BLaER1 treated with 17β-estradiol and CSF1 and Interleukin-3, amounts not matched to agents 10 nM and 100 nM (cell line): Measurements from ENCODE around the gene BCL2L2.
"Not testable (repeated sequence)": the region's sequence is repeated elsewhere in the genome, so short reads cannot be mapped to it uniquely, and the experiment has no call there.

Source experiments
- H3K27ac ChIP-seq, 11 experiments: shearing (Covaris generic); formaldehyde crosslinking; 2 replicates each; pipeline ENCODE4 v1.8.1; 2022
- H3K27me3 ChIP-seq, 11 experiments: shearing (Covaris generic); formaldehyde crosslinking; 2 replicates each; pipeline ENCODE4 v1.8.1; 2022
- H3K36me3 ChIP-seq, 11 experiments: shearing (Covaris generic); formaldehyde crosslinking; 2 replicates each; pipeline ENCODE4 v1.8.1; 2022
- H3K4me1 ChIP-seq, 10 experiments: shearing (Covaris generic); formaldehyde crosslinking; 2 replicates each; pipeline ENCODE4 v1.8.1; 2022
- H3K4me2 ChIP-seq, 11 experiments: shearing (Covaris generic); formaldehyde crosslinking; 2 replicates each; pipeline ENCODE4 v1.8.1; 2022
- H3K4me3 ChIP-seq, 10 experiments: shearing (Covaris generic); formaldehyde crosslinking; 2 replicates each; pipeline ENCODE4 v1.8.1; 2022
- H3K9ac ChIP-seq, 11 experiments: shearing (Covaris generic); formaldehyde crosslinking; 2 replicates each; pipeline ENCODE4 v1.8.1; 2022
- H3K9me3 ChIP-seq, 11 experiments: shearing (Covaris generic); formaldehyde crosslinking; replicated peaks in 1 of 11; 2 replicates each; pipeline ENCODE4 v1.8.1; 2022
- H4K20me1 ChIP-seq, 11 experiments: shearing (Covaris generic); formaldehyde crosslinking; 2 replicates each; pipeline ENCODE4 v1.8.1; 2022
- Cebpa-rat ChIP-seq, 11 experiments: shearing (Covaris generic); IDR thresholded peaks; 2 replicates each; pipeline ENCODE4 v1.8.1; 2022

The BCL2L2 gene

GRCh38 chr14:23320584-23321571 is 14.2 kb downstream of the BCL2L2 start, which contains the start of gene PABPN1:
TSS of gene PABPN1 (plus strand) at chr14:23321457. CDS start at chr14:23321470, 13 bp downstream.
- Histone ChIP-seq H3K9ac (peak within 1 kb of the TSS; percentile 95 to 99 (median 98)), H3K4me3 (peak within 1 kb of the TSS; percentile 70 to 94 (median 91)), H3K4me2 (peak within 1 kb of the TSS; percentile 83 to 99 (median 96)), H4K20me1 (peaks cover 27 to 40% (median 34%) of the 10 kb centered on the region in 11 experiments; a peak in 19 of 22 replicates), H3K27ac (peak within 1 kb of the TSS; percentile 79 to 99 (median 97)), H3K27me3 (no peaks in the 10 kb centered on the region), H3K4me1 (peaks cover 29 to 34% (median 32%) of the 10 kb centered on the region in 10 experiments), H3K36me3 (peaks cover 37 to 68% (median 53%) of the 10 kb centered on the region in 11 experiments), H3K9me3 (peaks cover 0 to 6% (median 0%) of the 10 kb centered on the region in 11 experiments; a peak in 2 of 22 replicates)
- no peak for TF ChIP-seq Cebpa-rat (IDR thresholded peaks at IDR 0.05)

- H3K9me3 ChIP-seq, result peaks cover 0 to 6% (median 0%) of the 10 kb centered on the region in 11 experiments; a peak in 2 of 22 replicates
- H3K9ac ChIP-seq, result peak overlapping the region; percentile 95 to 99 (median 98)
- peak overlapping the region; percentile 83 to 99 (median 96) for H3K4me2 ChIP-seq
- TF ChIP-seq Cebpa-rat (IDR thresholded peaks at IDR 0.05), result no peak
- H4K20me1 ChIP-seq, result peaks cover 27 to 48% (median 43%) of the 10 kb centered on the region in 11 experiments; a peak in 20 of 22 replicates
- H3K27me3 ChIP-seq, result no peaks in the 10 kb centered on the region
- peaks cover 29 to 34% (median 32%) of the 10 kb centered on the region in 10 experiments for H3K4me1 ChIP-seq
- peaks cover 47 to 69% (median 55%) of the 10 kb centered on the region in 11 experiments for H3K36me3 ChIP-seq
- H3K4me3 ChIP-seq, result peak overlapping the region; percentile 70 to 94 (median 91)
- peak overlapping the region; percentile 79 to 99 (median 97) for H3K27ac ChIP-seq
Observed at GRCh38 chr14:23321572-23322547, 15.2 kb downstream of the BCL2L2 start.

GRCh38 chr14:23322568-23323517 is 16.2 kb downstream of the BCL2L2 start:
- Histone ChIP-seq H3K4me1 (peaks cover 29 to 41% (median 32%) of the 10 kb centered on the region in 10 experiments), H3K27me3 (no peaks in the 10 kb centered on the region), H3K27ac (peak overlapping the region; percentile 79 to 99 (median 97)), H3K9me3 (peaks cover 0 to 6% (median 0%) of the 10 kb centered on the region in 11 experiments; a peak in 2 of 22 replicates), H3K4me2 (peak overlapping the region; percentile 83 to 99 (median 96)), H3K9ac (peak overlapping the region; percentile 95 to 99 (median 98)), H3K4me3 (peak overlapping the region; percentile 70 to 94 (median 91)), H4K20me1 (peaks cover 27 to 55% (median 47%) of the 10 kb centered on the region in 11 experiments; a peak in 20 of 22 replicates), H3K36me3 (peaks cover 45 to 60% (median 53%) of the 10 kb centered on the region in 11 experiments)
- TF ChIP-seq Cebpa-rat (IDR thresholded peaks at IDR 0.05), result no peak

GRCh38 chr14:23323838-23324454 is 17.3 kb downstream of the BCL2L2 start:
- peak overlapping the region; percentile 83 to 99 (median 96); a peak in 21 of 22 replicates for H3K4me2 ChIP-seq
- peaks cover 44 to 58% (median 53%) of the 10 kb centered on the region in 11 experiments for H3K36me3 ChIP-seq

GRCh38 chr14:23324455-23324846 is 17.8 kb downstream of the BCL2L2 start:
- H3K27ac ChIP-seq, result 0 out of 22 replicates have a peak overlapping the region, but pooled peaks of 1 of the 11 experiments have one; percentile 11
- peaks cover 31 to 46% (median 33%) of the 10 kb centered on the region in 10 experiments for H3K4me1 ChIP-seq
- peak overlapping the region in 9 of 11 experiments; percentile 83 to 98 (median 96); a peak in 14 of 22 replicates for H3K4me2 ChIP-seq
- H4K20me1 ChIP-seq, result peaks cover 27 to 55% (median 47%) of the 10 kb centered on the region in 11 experiments; a peak in 20 of 22 replicates
- no peak for TF ChIP-seq Cebpa-rat (IDR thresholded peaks at IDR 0.05)
- H3K4me3 ChIP-seq, result peak overlapping the region in 1 of 10 experiments; percentile 94; a peak in 1 of 20 replicates
- H3K9me3 ChIP-seq, result peaks cover 0 to 6% (median 0%) of the 10 kb centered on the region in 11 experiments; a peak in 2 of 22 replicates
- H3K36me3 ChIP-seq, result peaks cover 40 to 53% (median 49%) of the 10 kb centered on the region in 11 experiments
- peak overlapping the region in 9 of 11 experiments; percentile 26 to 99 (median 43); a peak in 13 of 22 replicates for H3K9ac ChIP-seq
- H3K27me3 ChIP-seq, result no peaks in the 10 kb centered on the region

More at GRCh38 chr14:23323838-23324454, 17.3 kb downstream of the BCL2L2 start:
- TF ChIP-seq Cebpa-rat (IDR thresholded peaks at IDR 0.05), result no peak
- H3K4me3 ChIP-seq, result peak overlapping the region in 6 of 10 experiments; percentile 35 to 94 (median 88); a peak in 8 of 20 replicates
- peaks cover 29 to 42% (median 33%) of the 10 kb centered on the region in 10 experiments for H3K4me1 ChIP-seq
- 0 out of 22 replicates have a peak overlapping the region, but pooled peaks of 1 of the 11 experiments have one; percentile 11 for H3K27ac ChIP-seq
- H4K20me1 ChIP-seq, result peaks cover 27 to 55% (median 47%) of the 10 kb centered on the region in 11 experiments; a peak in 20 of 22 replicates
- no peaks in the 10 kb centered on the region for H3K27me3 ChIP-seq
- peak overlapping the region in 8 of 11 experiments; percentile 34 to 99 (median 99); a peak in 14 of 22 replicates for H3K9ac ChIP-seq
- peaks cover 0 to 6% (median 0%) of the 10 kb centered on the region in 11 experiments; a peak in 2 of 22 replicates for H3K9me3 ChIP-seq

- Histone ChIP-seq H3K36me3 (peaks cover 35 to 49% (median 45%) of the 10 kb centered on the region in 11 experiments), H4K20me1 (peaks cover 27 to 55% (median 47%) of the 10 kb centered on the region in 11 experiments; a peak in 20 of 22 replicates), H3K9ac (peak overlapping the region in 7 of 11 experiments; percentile 26 to 99 (median 45); a peak in 9 of 22 replicates), H3K4me2 (peak overlapping the region in 5 of 11 experiments; percentile 86 to 98 (median 96); a peak in 5 of 22 replicates), H3K4me1 (peaks cover 31 to 44% (median 31%) of the 10 kb centered on the region in 10 experiments), H3K4me3 (no peak overlapping the region), H3K27ac (0 out of 22 replicates have a peak overlapping the region, but pooled peaks of 1 of the 11 experiments have one; percentile 11), H3K9me3 (peaks cover 0 to 4% (median 0%) of the 10 kb centered on the region in 11 experiments; a peak in 2 of 22 replicates), H3K27me3 (no peaks in the 10 kb centered on the region)
- TF ChIP-seq Cebpa-rat (IDR thresholded peaks at IDR 0.05), result no peak
Observed at GRCh38 chr14:23324993-23325392, 18.4 kb downstream of the BCL2L2 start.

- not testable (repeated sequence) for H3K4me3 ChIP-seq, H3K9ac ChIP-seq, H3K27me3 ChIP-seq, H3K9me3 ChIP-seq, H3K4me2 ChIP-seq, H3K27ac ChIP-seq
- Histone ChIP-seq H3K36me3 (peaks cover 34 to 45% (median 42%) of the 10 kb centered on the region in 11 experiments), H3K4me1 (peaks cover 23 to 37% (median 25%) of the 10 kb centered on the region in 10 experiments), H4K20me1 (peaks cover 27 to 55% (median 47%) of the 10 kb centered on the region in 11 experiments; a peak in 20 of 22 replicates)
Observed at GRCh38 chr14:23325746-23326145, 19.1 kb downstream of the BCL2L2 start.
